Endothelial cell (in vitro differentiated cells): ENCODE results near the gene IPO13. TPM values are rescaled to one million over a fixed set of nuclear protein-coding genes. Genes with fewer than 3 reads are reported as not detected.

Source experiments
- DNase-seq: peaks from one replicate; pipeline ENCODE4 v3.0.0; 2021; ENCODE audit warnings: low spot score
- H3K27ac Mint-ChIP-seq: one replicate; pipeline ENCODE4 v1.8.0; 2021; ENCODE audit warnings: mixed read lengths, inconsistent platforms; ENCODE audit not compliant: unreplicated experiment
- H3K27me3 Mint-ChIP-seq: one replicate; pipeline ENCODE4 v1.8.0; 2021; ENCODE audit warnings: mild to moderate bottlenecking, moderate library complexity, mixed read lengths, inconsistent platforms; ENCODE audit not compliant: unreplicated experiment
- H3K36me3 Mint-ChIP-seq: one replicate; pipeline ENCODE4 v1.8.0; 2021; ENCODE audit warnings: mild to moderate bottlenecking, low read depth, mixed read lengths, inconsistent platforms; ENCODE audit not compliant: unreplicated experiment
- H3K4me1 Mint-ChIP-seq: one replicate; pipeline ENCODE4 v1.8.0; 2021; ENCODE audit warnings: mild to moderate bottlenecking, mixed read lengths, inconsistent platforms; ENCODE audit not compliant: unreplicated experiment
- H3K4me3 Mint-ChIP-seq: one replicate; pipeline ENCODE4 v1.8.0; 2021; ENCODE audit warnings: mild to moderate bottlenecking, mixed read lengths, inconsistent platforms; ENCODE audit not compliant: unreplicated experiment
- H3K9me3 Mint-ChIP-seq: one replicate; pipeline ENCODE4 v1.8.0; 2021; ENCODE audit warnings: mixed read lengths, inconsistent platforms; ENCODE audit not compliant: unreplicated experiment
- CTCF ChIP-seq: fragments of 200-600 bp; sonication (generic); IDR thresholded peaks from one replicate; pipeline ENCODE4 v1.5.0; 2021; ENCODE audit warnings: antibody characterized with exemption; ENCODE audit not compliant: unreplicated experiment
- total RNA-seq: library from RNA; stranded (reverse); fragmentation: NEBNext Ultra II Directional; extraction: Animal tissue kit (Norgen Biotek cat#: 25700); gene quantifications from one replicate; pipeline ENCODE4 v1.2.1, GENCODE V29; 2021; ENCODE audit not compliant: unreplicated experiment

Gene IPO13
- total RNA-seq, 1 donor from 2014 or later = 31.5 TPM

- H3K27ac Mint-ChIP-seq = no peak overlapping the region
- H3K4me3 Mint-ChIP-seq = no peak overlapping the region
Observed at GRCh38 chr1:43995984-43996732, 49.4 kb downstream of the IPO13 start.

GRCh38 chr1:43996733-43997115 is 50.0 kb downstream of the IPO13 start:
- Mint-ChIP-seq H3K9me3 (no peaks in the 10 kb centered on the region), H3K4me1 (peaks cover 13% of the 10 kb centered on the region), H3K27me3 (peaks cover 3% of the 10 kb centered on the region), H3K27ac (no peak overlapping the region), H3K36me3 (no peaks in the 10 kb centered on the region), H3K4me3 (no peak overlapping the region)
- no peak for DNase-seq
- no peak for TF ChIP-seq CTCF

More at GRCh38 chr1:43995984-43996732, 49.4 kb downstream of the IPO13 start:
- Mint-ChIP-seq H3K4me1 (peaks cover 13% of the 10 kb centered on the region), H3K36me3 (no peaks in the 10 kb centered on the region), H3K27me3 (peaks cover 3% of the 10 kb centered on the region), H3K9me3 (no peaks in the 10 kb centered on the region)
- DNase-seq = no peak
- no peak for TF ChIP-seq CTCF

- Mint-ChIP-seq H3K4me1 (peaks cover 8% of the 10 kb centered on the region), H3K9me3 (no peaks in the 10 kb centered on the region), H3K4me3 (no peak overlapping the region), H3K27ac (no peak overlapping the region), H3K27me3 (peaks cover 3% of the 10 kb centered on the region), H3K36me3 (no peaks in the 10 kb centered on the region)
- DNase-seq = no peak
- no peak for TF ChIP-seq CTCF
Observed at GRCh38 chr1:43997295-43997999, 50.7 kb downstream of the IPO13 start.

GRCh38 chr1:43998000-43998378 is 51.2 kb downstream of the IPO13 start:
- H3K4me1 Mint-ChIP-seq = peaks cover 3% of the 10 kb centered on the region
- no peak for DNase-seq
- no peak overlapping the region for H3K27ac Mint-ChIP-seq
- H3K9me3 Mint-ChIP-seq = no peaks in the 10 kb centered on the region
- no peak overlapping the region for H3K4me3 Mint-ChIP-seq
- H3K36me3 Mint-ChIP-seq = no peaks in the 10 kb centered on the region
- TF ChIP-seq CTCF = no peak
- H3K27me3 Mint-ChIP-seq = peaks cover 3% of the 10 kb centered on the region

GRCh38 chr1:43999455-43999854 is 52.7 kb downstream of the IPO13 start:
- no peak overlapping the region for H3K27ac Mint-ChIP-seq
- DNase-seq = no peak
- H3K36me3 Mint-ChIP-seq = no peaks in the 10 kb centered on the region
- no peaks in the 10 kb centered on the region for H3K9me3 Mint-ChIP-seq
- no peaks in the 10 kb centered on the region for H3K4me1 Mint-ChIP-seq
- peaks cover 3% of the 10 kb centered on the region for H3K27me3 Mint-ChIP-seq
- no peak overlapping the region for H3K4me3 Mint-ChIP-seq
- no peak for TF ChIP-seq CTCF
